Measurements from ENCODE around the gene GAGE1.
"Not testable (repeated sequence)": the region's sequence is repeated elsewhere in the genome, so short reads cannot be mapped to it uniquely, and the experiment has no call there.

Gene GAGE1

DNA sequence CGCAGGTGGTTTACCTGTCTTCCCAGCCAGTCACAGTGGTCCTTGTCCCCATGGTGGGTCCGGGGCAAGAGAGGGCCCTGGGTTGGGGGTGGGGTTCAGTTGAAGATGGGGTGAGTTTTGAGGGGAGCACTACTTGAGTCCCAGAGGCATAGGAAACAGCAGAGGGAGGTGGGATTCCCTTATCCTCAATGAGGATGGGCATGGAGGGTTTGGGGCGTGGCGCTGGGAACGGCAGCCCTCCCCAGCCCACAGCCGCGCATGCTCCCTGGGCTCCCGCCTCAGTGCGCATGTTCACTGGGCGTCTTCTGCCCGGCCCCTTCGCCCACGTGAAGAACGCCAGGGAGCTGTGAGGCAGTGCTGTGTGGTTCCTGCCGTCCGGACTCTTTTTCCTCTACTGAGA is at the start of gene GAGE1:
Gene GAGE1, plus strand, starts transcription at position 301 of the 400 bp plus-strand sequence. CDS start 1,155 bp downstream, outside the sequence.
- not testable (repeated sequence) for H3K27ac ChIP-seq

GRCh38 chrX:49550989-49551388 is 47.8 kb upstream of the GAGE1 start, which contains the start of gene GAGE12E:
TSS of gene GAGE12E (plus strand) at chrX:49551289. CDS start at chrX:49552444, 1,155 bp downstream.
- H3K27ac ChIP-seq = not testable (repeated sequence)

- not testable (repeated sequence) for H3K27ac ChIP-seq
Observed at GRCh38 chrX:49560542-49560941, 38.3 kb upstream of the GAGE1 start, which contains the start of gene GAGE12F. TSS of gene GAGE12F (plus strand) at chrX:49560842. CDS start at chrX:49561997, 1,155 bp downstream.

DNA sequence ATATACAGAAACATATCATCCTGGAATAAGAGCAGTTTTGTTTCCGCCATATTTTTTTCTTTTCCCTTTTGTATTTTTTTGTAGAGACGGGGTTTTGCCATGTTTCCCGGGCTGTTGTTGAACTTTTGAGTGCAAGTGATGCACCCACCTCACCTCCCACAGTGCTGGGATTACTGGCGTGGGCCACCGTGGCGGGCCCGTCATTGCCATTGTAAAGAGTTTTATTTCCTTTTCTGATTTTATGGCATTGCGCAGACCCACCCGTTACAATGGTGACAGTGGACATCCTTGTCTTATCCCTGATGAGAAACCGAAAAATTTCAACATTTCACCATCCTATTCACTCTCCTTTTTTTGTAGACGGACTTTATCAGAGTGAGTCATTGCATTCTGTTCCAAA is 30.1 kb upstream of the GAGE1 start:
- H3K27ac ChIP-seq = not testable (repeated sequence)

DNA sequence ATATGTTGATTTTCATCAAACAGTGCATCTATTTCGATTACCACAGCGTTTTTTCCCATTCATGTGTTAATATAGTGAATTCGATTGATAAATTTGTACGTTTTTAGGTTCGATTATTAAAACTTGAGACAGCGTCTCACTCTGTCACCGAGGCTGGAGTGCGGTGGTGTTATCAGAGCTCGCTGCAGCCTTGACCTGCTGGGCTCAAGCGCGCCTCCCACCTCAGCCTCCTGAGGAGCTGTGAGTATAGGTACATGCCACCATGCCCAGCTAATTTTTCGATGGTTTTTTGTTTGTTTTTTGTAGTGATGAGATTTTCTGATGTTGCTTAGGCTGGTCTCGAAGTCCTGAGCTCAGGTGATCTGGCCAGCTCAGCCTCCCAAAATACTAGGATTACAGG is 29.7 kb upstream of the GAGE1 start:
- not testable (repeated sequence) for H3K27ac ChIP-seq

DNA sequence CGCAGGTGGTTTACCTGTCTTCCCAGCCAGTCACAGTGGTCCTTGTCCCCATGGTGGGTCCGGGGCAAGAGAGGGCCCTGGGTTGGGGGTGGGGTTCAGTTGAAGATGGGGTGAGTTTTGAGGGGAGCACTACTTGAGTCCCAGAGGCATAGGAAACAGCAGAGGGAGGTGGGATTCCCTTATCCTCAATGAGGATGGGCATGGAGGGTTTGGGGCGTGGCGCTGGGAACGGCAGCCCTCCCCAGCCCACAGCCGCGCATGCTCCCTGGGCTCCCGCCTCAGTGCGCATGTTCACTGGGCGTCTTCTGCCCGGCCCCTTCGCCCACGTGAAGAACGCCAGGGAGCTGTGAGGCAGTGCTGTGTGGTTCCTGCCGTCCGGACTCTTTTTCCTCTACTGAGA is 28.7 kb upstream of the GAGE1 start, which contains the start of gene GAGE12G:
Gene GAGE12G, plus strand, starts transcription at position 301 of the 400 bp plus-strand sequence. CDS start 1,155 bp downstream, outside the sequence.
- H3K27ac ChIP-seq = not testable (repeated sequence)

GRCh38 chrX:49579649-49580048 is 19.2 kb upstream of the GAGE1 start, which contains the start of gene GAGE12H:
TSS of gene GAGE12H (plus strand) at chrX:49579949. CDS start at chrX:49581104, 1,155 bp downstream.
- not testable (repeated sequence) for H3K27ac ChIP-seq

DNA sequence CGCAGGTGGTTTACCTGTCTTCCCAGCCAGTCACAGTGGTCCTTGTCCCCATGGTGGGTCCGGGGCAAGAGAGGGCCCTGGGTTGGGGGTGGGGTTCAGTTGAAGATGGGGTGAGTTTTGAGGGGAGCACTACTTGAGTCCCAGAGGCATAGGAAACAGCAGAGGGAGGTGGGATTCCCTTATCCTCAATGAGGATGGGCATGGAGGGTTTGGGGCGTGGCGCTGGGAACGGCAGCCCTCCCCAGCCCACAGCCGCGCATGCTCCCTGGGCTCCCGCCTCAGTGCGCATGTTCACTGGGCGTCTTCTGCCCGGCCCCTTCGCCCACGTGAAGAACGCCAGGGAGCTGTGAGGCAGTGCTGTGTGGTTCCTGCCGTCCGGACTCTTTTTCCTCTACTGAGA is 9.6 kb upstream of the GAGE1 start, which contains the start of gene GAGE2A:
Gene GAGE2A, plus strand, starts transcription at position 301 of the 400 bp plus-strand sequence. CDS start 1,155 bp downstream, outside the sequence.
- H3K27ac ChIP-seq = not testable (repeated sequence)

DNA sequence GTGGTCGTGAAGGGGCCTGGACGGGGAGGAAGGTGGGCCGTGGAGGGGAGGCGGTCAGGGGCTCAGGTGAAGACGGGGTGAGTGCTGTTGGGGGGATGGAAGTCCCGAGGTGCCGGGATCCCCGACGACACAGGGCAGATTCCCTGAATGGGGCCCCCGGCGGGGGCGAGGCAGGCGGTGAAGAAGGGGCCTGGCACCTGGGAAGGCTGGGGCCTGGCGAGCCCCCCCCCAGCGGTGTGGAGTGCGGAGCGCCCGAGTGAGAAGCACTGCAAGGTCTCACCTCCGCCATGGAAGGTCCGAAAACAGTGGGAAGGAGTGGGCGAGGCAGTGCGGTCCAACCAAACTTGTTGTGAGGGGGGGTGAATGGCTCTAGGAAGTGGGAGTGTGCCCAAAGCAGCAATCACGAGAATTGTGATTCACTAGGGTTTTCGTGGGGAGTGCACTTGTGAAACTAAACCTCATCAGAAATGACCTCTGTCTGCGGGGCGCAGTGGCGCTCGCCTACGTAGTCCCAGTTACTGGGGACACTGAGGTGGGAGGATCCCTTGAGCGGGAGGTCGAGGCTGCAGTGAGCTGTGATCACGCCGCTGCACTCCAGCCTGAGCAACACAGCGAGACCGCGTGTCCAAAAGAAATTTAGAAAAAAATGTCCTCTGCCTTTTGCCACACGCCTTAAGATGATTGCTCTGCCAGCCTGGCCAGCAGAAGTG is 8.9 kb upstream of the GAGE1 start:
- not testable (repeated sequence) for H3K27ac ChIP-seq

- not testable (repeated sequence) for H3K27ac ChIP-seq
Observed at GRCh38 chrX:49590488-49590887, 8.3 kb upstream of the GAGE1 start.

- H3K27ac ChIP-seq = no peak overlapping the region
- TF ChIP-seq CTCF (IDR thresholded peaks at IDR 0.05) (no peak), ZFX (IDR thresholded peaks at IDR 0.05; ENCODE audit: borderline replicate concordance) (no peak)
Observed at GRCh38 chrX:49610718-49611310, 12.0 kb downstream of the GAGE1 start.

GRCh38 chrX:49618574-49618973 is 19.8 kb downstream of the GAGE1 start:
- TF ChIP-seq CTCF (IDR thresholded peaks at IDR 0.05) (no peak), ZFX (IDR thresholded peaks at IDR 0.05; ENCODE audit: borderline replicate concordance) (no peak)
- H3K27ac ChIP-seq = no peak overlapping the region

DNA sequence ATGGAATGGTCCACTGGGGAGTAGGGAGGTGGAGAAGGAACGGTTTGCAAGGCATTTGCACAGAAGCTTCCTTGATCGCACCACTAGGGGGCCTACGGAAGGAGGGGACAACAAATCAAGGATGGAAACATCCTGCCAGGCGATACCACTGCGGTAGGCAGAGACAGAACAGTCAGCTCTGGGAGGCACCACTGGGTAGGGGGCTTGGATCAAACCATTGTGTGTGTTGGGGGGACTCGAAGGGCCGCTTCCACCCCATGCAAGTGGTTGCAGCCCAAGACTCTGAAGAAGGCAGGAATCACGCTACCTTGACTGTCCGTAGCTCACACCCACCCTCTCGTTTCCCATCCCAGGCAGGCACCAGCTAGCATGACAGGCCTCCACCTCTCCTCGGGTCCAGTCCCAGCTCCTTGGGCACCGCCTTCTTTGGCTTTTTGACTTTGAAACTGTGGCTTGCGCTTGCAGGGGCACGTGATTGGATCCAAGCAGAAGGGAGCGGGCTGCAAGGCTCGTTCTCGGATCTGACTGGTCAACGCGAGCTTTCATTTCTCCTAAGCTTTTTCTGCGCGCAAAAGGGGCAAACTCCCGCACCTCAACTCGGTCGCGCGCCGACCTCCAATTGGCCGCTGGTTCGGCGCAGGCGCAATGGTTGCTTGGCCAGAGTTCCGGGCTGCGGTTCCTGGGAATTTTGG is 28.4 kb downstream of the GAGE1 start:
- no peak for TF ChIP-seq ZFX (IDR thresholded peaks at IDR 0.05; ENCODE audit: borderline replicate concordance)
- peak; percentile 58 for TF ChIP-seq CTCF (IDR thresholded peaks at IDR 0.05)
- H3K27ac ChIP-seq = no peak overlapping the region
